Activated CD4-positive, alpha-beta memory T cell treated with anti-CD3 and anti-CD28 coated beads for 36 hours (primary cell): ENCODE results near the gene TMEM179. TPM values are rescaled to one million over a fixed set of nuclear protein-coding genes. Genes with fewer than 3 reads are reported as not detected.

Experiments
- CTCF ChIA-PET: fragments of 350-600 bp; sonication (Branson Sonifier 250); formaldehyde crosslinking; loops from one replicate; lab custom pipeline; 2021; ENCODE audit warnings: antibody characterized with exemption, inconsistent platforms; lab: Charles Lee
- POLR2A ChIA-PET: fragments of 350-600 bp; sonication (Branson Sonifier 250); formaldehyde crosslinking; loops from one replicate; lab custom pipeline; 2021; ENCODE audit warnings: antibody characterized with exemption; lab: Charles Lee
- DNase-seq: peaks from one replicate; pipeline ENCODE4 v3.0.0-alpha.2; 2020
- H3K27ac Mint-ChIP-seq: one replicate; pipeline ENCODE4 v1.8.0; 2021; ENCODE audit warnings: mixed read lengths
- H3K27me3 Mint-ChIP-seq: one replicate; pipeline ENCODE4 v1.8.0; 2021; ENCODE audit warnings: mixed read lengths
- H3K36me3 Mint-ChIP-seq: one replicate; pipeline ENCODE4 v1.8.0; 2021; ENCODE audit warnings: mixed read lengths
- H3K4me1 Mint-ChIP-seq: one replicate; pipeline ENCODE4 v1.8.0; 2021; ENCODE audit warnings: low read depth, mixed read lengths
- H3K4me3 Mint-ChIP-seq: one replicate; pipeline ENCODE4 v1.8.0; 2021; ENCODE audit warnings: mild to moderate bottlenecking, mixed read lengths
- H3K9me3 Mint-ChIP-seq: one replicate; pipeline ENCODE4 v1.8.0; 2021; ENCODE audit warnings: mixed read lengths
- intact Hi-C: fragments of 100-400 bp; cut with micrococcal nuclease; formaldehyde crosslinking; loops from one replicate; pipeline ENCODE4 v1.15.1; 2023
- total RNA-seq, 2 experiments: library from RNA; stranded (reverse); gene quantifications; one replicate each; pipeline ENCODE4 v1.2.3, GENCODE V29; 2021

Gene TMEM179
- total RNA-seq, 2 experiments from 2014 or later = not detected

DNA sequence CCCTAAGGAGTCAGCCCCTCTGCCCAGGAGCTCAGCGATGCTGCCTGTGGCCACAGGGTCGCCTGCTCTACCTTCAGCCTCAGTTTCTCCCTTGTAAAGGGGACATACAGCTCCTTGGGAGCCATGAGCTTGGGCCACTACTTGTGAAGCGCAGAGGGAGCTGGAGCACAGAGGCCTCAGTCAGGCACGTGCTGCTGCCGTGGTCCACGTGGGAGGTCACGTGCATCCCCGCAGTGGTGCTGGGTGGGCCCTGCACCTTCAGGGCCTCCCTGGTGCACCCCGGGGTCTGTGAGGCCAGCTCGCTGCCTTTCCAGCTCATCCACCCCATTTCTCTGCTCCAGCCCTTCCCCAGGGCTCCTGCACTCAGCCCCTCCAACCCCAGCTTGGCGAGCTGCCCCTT lies 36.0 kb downstream of the TMEM179 start:
- ChIA-PET POLR2A (no interaction called here), CTCF (interaction anchor here (0.7 kb wide), 1 partner anchor 11 kb away, joined by 3 read pairs; no protein-coding TSS in a partner anchor)
- H3K4me1 Mint-ChIP-seq = no peaks in the 10 kb centered on the region
- no peak overlapping the region for H3K27ac Mint-ChIP-seq
- H3K27me3 Mint-ChIP-seq = peaks cover 10% of the 10 kb centered on the region
- intact Hi-C loops = no loop called here
- no peak for DNase-seq
- H3K4me3 Mint-ChIP-seq = no peak overlapping the region
- H3K9me3 Mint-ChIP-seq = no peaks in the 10 kb centered on the region
- H3K36me3 Mint-ChIP-seq = no peaks in the 10 kb centered on the region

DNA sequence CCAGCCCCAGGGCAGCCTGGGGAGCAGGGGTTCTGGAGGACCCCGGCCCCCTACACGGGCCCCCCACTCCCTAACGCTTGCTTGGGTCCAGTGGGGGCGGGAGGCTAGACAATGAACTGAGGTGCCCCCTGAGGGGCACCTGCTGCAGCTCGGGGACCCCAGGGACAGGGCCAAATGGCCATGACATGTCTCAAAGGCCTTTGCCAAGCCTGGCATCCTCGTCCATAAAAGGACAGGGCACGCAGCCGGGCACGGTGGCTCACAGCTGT lies 36.7 kb downstream of the TMEM179 start:
- H3K4me3 Mint-ChIP-seq = no peak overlapping the region
- ChIA-PET POLR2A (no interaction called here), CTCF (interaction anchor here (0.7 kb wide), 1 partner anchor 10 kb away, joined by 3 read pairs; no protein-coding TSS in a partner anchor)
- no peak for DNase-seq
- no peak overlapping the region for H3K27ac Mint-ChIP-seq
- peaks cover 10% of the 10 kb centered on the region for H3K27me3 Mint-ChIP-seq
- no peaks in the 10 kb centered on the region for H3K9me3 Mint-ChIP-seq
- H3K4me1 Mint-ChIP-seq = no peaks in the 10 kb centered on the region
- intact Hi-C loops = no loop called here
- no peaks in the 10 kb centered on the region for H3K36me3 Mint-ChIP-seq

GRCh38 chr14:104567141-104567956 lies 37.2 kb downstream of the TMEM179 start:
- POLR2A ChIA-PET = no interaction called here
- H3K27ac Mint-ChIP-seq = no peak overlapping the region
- no peak overlapping the region for H3K4me3 Mint-ChIP-seq
- CTCF ChIA-PET = no interaction called here
- no peaks in the 10 kb centered on the region for H3K4me1 Mint-ChIP-seq
- intact Hi-C loops = no loop called here
- H3K9me3 Mint-ChIP-seq = no peaks in the 10 kb centered on the region
- H3K27me3 Mint-ChIP-seq = peaks cover 10% of the 10 kb centered on the region
- no peak for DNase-seq
- H3K36me3 Mint-ChIP-seq = no peaks in the 10 kb centered on the region

GRCh38 chr14:104564744-104565679 lies 39.6 kb downstream of the TMEM179 start:
- intact Hi-C loops = loop anchor here (1.0 kb wide), 1 partner anchor 428 kb away; no protein-coding TSS in a partner anchor
- CTCF ChIA-PET = interaction anchor here (0.6 to 2.0 kb wide), 13 partner anchors 12 to 554 kb away, joined by 3 to 20 read pairs (median 4); no protein-coding TSS in a partner anchor
- DNase-seq = no peak
- POLR2A ChIA-PET = no interaction called here
- H3K9me3 Mint-ChIP-seq = no peaks in the 10 kb centered on the region
- H3K27me3 Mint-ChIP-seq = peaks cover 10% of the 10 kb centered on the region
- no peak overlapping the region for H3K27ac Mint-ChIP-seq
- H3K4me3 Mint-ChIP-seq = no peak overlapping the region
- H3K4me1 Mint-ChIP-seq = no peaks in the 10 kb centered on the region
- H3K36me3 Mint-ChIP-seq = no peaks in the 10 kb centered on the region

- no peak overlapping the region for H3K4me3 Mint-ChIP-seq
- intact Hi-C loops = loop anchor here (1.0 kb wide), 1 partner anchor 427 kb away; no protein-coding TSS in a partner anchor
- peaks cover 10% of the 10 kb centered on the region for H3K27me3 Mint-ChIP-seq
These were observed 40.6 kb downstream of the TMEM179 start for GRCh38 chr14:104563742-104564615.

DNA sequence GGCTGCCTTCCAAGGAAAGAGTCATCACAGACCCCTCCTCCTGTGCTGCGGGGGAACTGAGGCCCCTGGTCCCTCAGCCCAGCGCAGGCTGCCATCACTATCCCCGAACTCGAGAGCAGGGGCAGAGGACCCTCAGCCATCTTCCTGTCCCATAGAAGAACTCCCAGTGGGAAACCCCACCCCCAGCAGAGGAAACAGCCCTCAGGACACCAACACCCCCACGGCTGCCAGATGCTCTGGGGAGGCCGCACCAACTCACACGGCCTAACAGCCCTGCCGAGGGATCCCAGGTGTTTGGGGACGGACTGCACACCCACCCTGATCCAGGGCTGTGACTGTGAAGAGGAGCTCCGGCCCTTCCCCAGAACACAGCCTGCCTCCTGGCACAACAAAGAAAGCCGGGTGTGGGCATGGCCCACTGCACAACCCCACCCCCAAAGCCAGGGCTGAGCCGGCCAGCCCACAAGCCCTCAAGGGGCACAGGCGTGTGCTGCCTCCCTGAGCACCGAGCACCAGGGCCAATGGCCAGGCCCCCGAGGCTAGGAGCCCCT lies 41.3 kb downstream of the TMEM179 start:
- intact Hi-C loops = no loop called here
- DNase-seq = no peak
- ChIA-PET POLR2A (no interaction called here), CTCF (interaction anchor here (2.0 kb wide), 1 partner anchor 487 kb away, joined by 9 read pairs; no protein-coding TSS in a partner anchor)
- Mint-ChIP-seq H3K4me3 (no peak overlapping the region), H3K4me1 (no peaks in the 10 kb centered on the region), H3K9me3 (no peaks in the 10 kb centered on the region), H3K27me3 (peaks cover 10% of the 10 kb centered on the region), H3K27ac (no peak overlapping the region), H3K36me3 (no peaks in the 10 kb centered on the region)

More at GRCh38 chr14:104563742-104564615, 40.6 kb downstream of the TMEM179 start:
- Mint-ChIP-seq H3K4me1 (no peaks in the 10 kb centered on the region), H3K9me3 (no peaks in the 10 kb centered on the region), H3K27ac (no peak overlapping the region), H3K36me3 (no peaks in the 10 kb centered on the region)
- ChIA-PET POLR2A (no interaction called here), CTCF (interaction anchor here (0.6 to 2.0 kb wide), 12 partner anchors 13 to 488 kb away, joined by 3 to 20 read pairs (median 4); no protein-coding TSS in a partner anchor)
- DNase-seq = peak; percentile 75

DNA sequence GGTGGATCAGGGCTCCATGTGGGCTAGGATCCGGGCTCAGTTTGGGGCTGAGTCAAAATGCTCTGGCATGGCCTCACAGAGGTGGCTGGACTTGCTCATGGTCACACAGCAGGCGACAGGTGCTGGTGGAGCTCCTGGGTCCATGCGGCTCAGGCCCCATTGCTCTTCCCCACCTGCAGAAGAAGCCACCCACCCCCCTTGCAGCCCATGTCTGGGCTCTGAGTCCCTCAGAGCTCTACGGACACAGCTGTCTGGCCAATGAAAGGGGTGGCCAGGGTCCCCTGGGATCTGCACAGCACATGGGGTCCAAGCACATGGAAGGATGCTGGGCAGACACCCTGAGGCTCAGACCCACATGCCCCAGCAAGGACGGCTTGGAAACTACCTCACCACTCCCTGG lies 42.0 kb downstream of the TMEM179 start:
- intact Hi-C loops = no loop called here
- ChIA-PET POLR2A (no interaction called here), CTCF (interaction anchor here (0.9 to 2.0 kb wide), 2 partner anchors 485 to 486 kb away, joined by 4 to 9 read pairs; no protein-coding TSS in a partner anchor)
- Mint-ChIP-seq H3K9me3 (no peaks in the 10 kb centered on the region), H3K36me3 (no peaks in the 10 kb centered on the region), H3K27ac (no peak overlapping the region), H3K27me3 (peaks cover 10% of the 10 kb centered on the region), H3K4me1 (no peaks in the 10 kb centered on the region), H3K4me3 (no peak overlapping the region)
- DNase-seq = no peak

DNA sequence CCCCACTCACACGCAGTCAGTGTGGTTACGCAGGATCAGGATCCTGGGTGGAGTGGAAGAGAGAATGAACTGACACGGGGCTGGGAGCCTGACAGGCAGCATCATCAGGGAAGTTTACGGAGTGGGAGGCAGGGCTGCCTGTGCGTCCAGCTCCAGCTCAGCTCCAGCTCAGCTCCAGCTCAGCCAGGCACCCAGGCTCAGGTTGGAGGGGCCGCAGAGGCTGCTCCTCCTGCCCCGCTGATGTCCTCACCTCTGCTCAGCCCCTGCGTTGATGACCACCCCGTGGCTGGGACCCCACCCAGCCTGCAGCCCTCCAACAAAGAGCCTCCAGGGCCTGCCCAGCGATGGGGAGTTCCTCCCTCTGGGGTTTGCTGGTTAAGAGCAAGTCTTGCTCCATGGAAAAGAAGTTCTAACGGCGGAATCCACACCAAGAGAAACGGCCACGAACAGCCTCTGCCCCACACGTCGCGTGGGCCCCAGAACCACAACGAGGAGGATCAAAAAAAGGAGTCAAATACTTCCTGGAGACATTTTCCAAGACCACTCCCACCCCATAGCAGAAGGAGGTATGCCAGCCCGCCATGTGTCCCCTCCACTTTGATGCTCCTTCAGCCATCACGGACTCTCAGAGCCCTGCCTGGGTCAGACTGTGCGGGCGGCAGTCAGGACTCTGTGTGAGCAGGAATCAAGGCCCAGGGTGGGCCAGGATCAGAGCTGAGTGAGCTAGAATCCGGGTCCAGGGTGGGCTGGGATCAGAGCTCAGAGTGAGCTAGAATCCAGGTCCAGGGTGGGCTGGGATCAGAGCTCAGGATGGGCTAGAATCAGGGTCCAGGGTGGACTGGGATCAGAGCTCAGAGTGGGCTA lies 42.7 kb downstream of the TMEM179 start:
- intact Hi-C loops = no loop called here
- POLR2A ChIA-PET = no interaction called here
- CTCF ChIA-PET = interaction anchor here (0.9 kb wide), 1 partner anchor 484 kb away, joined by 4 read pairs; no protein-coding TSS in a partner anchor
- no peaks in the 10 kb centered on the region for H3K4me1 Mint-ChIP-seq
- H3K4me3 Mint-ChIP-seq = no peak overlapping the region
- H3K9me3 Mint-ChIP-seq = no peaks in the 10 kb centered on the region
- H3K27ac Mint-ChIP-seq = no peak overlapping the region
- H3K27me3 Mint-ChIP-seq = peaks cover 10% of the 10 kb centered on the region
- H3K36me3 Mint-ChIP-seq = no peaks in the 10 kb centered on the region
- no peak for DNase-seq

DNA sequence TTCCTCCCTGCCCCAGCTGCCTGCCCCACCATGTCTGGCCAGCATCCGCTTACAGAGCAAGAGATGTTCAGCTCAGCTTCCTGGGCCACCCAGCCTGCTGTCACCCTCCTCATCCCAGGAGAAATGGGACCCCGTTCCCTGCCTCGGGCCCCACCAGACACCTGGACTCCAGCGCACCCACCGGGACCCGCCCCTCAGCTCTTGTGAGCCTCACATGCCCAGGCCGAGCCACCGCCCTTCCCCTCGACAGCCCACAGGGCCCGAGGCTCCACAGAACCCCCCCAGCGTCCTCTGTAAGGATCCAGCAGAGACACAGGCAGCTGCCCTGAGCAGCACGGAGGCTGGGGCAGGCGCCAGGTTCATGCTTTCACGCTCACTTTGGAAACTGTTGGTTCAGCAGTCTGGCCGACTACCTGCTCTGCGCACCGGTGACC lies 43.4 kb downstream of the TMEM179 start:
- Mint-ChIP-seq H3K27me3 (peaks cover 10% of the 10 kb centered on the region), H3K27ac (no peak overlapping the region), H3K4me3 (no peak overlapping the region), H3K9me3 (no peaks in the 10 kb centered on the region), H3K4me1 (no peaks in the 10 kb centered on the region), H3K36me3 (no peaks in the 10 kb centered on the region)
- DNase-seq = no peak
- POLR2A ChIA-PET = no interaction called here
- CTCF ChIA-PET = interaction anchor here (1.3 kb wide), 1 partner anchor 483 kb away, joined by 3 read pairs; no protein-coding TSS in a partner anchor
- intact Hi-C loops = no loop called here

DNA sequence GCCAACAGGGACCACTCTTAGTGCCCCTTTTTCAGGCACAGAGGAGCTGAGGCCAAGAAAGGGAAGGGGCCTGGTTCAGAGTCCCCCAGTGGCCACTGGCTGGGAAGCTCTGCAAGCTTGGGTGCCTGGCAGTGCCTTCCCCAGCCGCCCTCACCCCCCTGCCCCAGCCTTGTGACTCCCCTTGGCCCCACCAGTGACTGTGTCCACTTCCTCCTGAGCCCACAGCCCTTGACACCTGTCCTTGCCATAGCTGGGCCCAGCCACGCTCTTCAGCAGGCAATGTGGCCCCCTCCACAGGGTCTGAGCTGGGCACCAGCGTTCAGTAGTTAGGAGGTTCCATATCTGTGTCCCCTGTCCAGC lies 44.0 kb downstream of the TMEM179 start:
- CTCF ChIA-PET = interaction anchor here (1.3 kb wide), 1 partner anchor 483 kb away, joined by 3 read pairs; no protein-coding TSS in a partner anchor
- Mint-ChIP-seq H3K4me3 (no peak overlapping the region), H3K27me3 (peaks cover 7% of the 10 kb centered on the region), H3K4me1 (no peaks in the 10 kb centered on the region), H3K36me3 (no peaks in the 10 kb centered on the region), H3K27ac (no peak overlapping the region), H3K9me3 (no peaks in the 10 kb centered on the region)
- DNase-seq = no peak
- POLR2A ChIA-PET = no interaction called here
- intact Hi-C loops = no loop called here
